Islet precursor cell (in vitro differentiated cells): ENCODE data around the gene SERINC2.
A peak's percentile ranks its signal among the peaks of the same experiment; 100 is the strongest.
"Not testable (repeated sequence)": the region's sequence is repeated elsewhere in the genome, so short reads cannot be mapped to it uniquely, and the experiment has no call there.

Experiments used
- DNase-seq: peaks from one replicate; pipeline ENCODE4 v3.0.0-alpha.2; 2018

Gene SERINC2

DNA sequence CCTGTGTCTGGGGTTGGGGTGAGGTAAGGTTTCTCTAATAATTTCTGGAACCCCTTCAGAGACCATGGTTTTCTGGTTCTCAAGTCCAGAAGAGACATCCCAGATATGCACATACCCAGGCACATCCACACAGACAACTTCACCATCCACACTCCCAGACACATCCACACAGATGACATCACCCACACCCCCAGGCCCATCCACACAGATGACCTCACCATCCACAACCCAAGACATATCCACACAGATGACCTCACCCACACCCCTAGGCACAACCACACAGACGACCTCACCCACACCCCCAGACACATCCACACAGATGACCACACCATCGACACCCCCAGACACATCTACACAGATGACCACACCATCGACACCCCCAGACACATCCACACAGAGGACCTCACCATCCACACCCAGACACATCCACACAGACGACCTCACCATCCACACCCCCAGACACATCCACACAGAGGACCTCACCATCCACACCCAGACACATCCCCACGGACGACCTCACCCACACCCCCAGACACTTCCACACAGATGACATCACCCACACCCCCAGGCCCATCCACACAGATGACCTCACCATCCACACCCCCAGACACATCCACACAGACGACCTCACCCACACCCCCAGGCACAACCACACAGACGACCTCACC, 26.3 kb upstream of the SERINC2 start:
- not testable (repeated sequence) for DNase-seq

DNA sequence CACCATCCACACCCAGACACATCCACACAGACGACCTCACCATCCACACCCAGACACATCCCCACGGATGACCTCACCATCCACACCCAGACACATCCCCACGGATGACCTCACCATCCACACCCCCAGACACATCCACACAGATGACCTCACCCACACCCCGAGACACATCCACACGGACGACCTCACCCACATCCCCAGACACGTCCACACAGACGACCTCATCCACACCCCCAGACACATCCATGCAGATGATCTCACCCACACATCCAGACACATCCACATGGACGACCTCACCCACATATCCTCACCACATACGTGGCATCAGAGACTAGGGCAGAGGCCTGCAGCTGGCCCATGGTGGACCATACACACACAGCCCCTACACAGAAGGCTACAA, 25.4 kb upstream of the SERINC2 start:
- peak; percentile 62 for DNase-seq

DNA sequence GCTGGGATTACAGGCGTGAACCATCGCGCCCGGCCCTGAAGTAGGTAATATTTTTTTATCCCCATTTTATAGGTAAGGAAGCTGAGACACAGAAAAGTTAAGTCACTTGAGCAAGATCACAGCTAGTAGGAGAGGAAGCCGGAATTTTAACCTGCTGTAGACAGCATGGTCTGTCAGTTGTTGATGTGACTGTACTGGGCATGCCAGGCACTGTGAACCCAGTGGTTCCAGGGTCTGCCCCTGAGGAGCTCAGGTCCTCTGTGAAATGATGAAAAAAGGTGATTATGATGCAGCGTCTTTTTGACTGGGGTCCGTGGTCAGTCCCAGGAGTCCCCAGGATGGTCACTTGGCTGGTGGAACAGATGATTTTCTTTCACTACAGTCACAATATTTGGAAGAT, 23.4 kb upstream of the SERINC2 start:
- DNase-seq: no peak

DNA sequence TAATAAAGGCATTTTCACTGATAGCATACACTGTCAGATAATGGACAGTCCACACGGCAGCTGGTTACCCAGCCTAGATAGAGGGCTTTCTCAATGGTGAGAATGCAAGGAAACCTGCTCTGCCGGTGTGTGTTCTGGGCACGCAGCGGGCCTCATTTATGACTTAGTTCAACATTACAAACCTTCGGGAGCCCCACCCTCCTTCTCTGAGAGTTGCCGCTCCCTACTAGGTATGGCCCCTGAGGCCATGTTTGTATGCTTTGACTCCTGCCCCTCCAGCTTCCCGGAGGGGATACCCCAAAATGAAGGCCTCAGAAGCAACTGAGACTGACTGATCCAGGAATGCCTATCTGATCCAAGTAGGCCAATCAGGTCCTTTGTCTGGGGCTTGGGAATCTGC, 22.9 kb upstream of the SERINC2 start:
- DNase-seq: peak; percentile 88

DNA sequence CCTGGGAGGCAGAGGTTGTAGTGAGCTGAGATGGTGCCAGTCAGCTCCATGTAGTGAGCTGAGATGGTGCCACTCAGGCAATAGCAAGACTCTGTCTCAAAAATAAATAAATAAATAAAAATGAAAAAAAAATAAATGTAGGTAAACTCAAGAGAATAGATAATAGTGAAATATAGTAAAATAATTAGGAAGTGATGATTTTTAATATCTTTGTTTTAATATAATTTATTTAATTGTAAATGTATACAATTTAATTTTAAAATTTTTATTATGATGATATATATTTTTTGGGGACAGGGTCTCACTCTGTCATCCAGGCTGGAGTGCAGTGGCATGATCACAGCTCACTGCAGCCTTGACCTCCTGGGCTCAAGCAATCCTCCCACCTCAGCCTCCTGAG, 19.6 kb upstream of the SERINC2 start:
- no peak for DNase-seq

DNA sequence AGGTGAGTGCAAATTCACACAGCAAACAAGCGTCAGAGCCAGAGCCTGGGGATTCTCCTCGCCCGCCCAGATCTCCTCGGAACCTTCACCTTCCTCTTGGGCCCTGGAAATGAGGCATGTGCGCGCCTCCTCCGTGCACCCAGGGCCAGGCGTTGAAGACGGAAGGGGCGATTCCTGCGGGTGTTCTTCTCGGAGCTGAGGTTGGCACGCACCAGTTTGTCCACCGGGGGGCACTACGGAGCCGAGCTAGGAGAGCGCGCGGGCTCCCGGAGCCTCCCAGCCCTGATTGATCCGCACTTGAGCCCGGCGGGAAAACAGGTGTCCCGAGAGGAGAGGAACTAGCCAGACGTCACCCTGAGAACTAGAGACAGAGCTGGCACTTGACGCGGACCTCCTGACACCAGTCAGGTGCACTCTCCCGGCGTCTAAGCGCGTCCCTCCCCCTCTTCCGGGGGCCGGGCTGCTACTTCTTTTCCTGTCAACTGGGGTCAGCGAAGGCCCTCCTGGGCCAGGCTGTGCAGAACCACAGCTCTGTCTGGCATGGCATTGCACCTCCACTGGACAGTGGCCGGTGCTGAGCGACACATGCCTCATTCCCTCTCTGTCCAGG, 18.3 kb upstream of the SERINC2 start:
- peak; percentile 94 for DNase-seq

DNA sequence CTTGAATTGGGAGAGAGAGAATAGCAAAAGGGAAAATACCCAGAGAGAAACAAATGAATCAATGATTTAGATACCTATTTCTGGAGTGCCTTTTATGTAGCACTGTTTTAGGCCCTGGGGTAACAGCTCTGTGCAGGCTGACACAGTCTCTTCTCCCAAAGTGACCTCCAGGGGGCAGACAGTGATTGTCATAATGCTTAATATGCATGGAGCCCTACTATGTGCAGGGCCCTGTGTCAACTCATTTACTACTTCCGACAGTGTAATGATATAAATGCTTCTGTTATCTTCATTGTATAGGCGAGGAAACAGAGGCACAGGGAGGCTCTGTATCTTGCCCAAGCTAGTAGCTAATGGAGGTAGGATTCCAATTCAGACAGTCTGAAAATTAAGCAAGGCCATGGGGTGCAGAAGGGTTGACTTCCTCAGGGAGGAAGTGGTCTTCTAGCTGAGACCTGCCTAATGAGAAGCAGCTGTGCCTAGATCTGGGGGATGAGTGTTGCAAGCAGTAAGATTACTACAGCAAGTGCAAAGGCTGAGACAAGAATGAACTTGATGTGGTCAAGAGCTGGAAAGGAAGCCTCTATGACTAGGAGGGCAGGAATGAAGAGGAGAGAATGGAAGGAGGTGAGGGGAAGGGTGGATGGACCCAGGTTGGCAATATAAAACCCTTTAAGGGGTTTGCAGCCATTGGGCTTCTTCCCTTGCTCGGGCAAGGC, 16.2 kb upstream of the SERINC2 start:
- DNase-seq: no peak

DNA sequence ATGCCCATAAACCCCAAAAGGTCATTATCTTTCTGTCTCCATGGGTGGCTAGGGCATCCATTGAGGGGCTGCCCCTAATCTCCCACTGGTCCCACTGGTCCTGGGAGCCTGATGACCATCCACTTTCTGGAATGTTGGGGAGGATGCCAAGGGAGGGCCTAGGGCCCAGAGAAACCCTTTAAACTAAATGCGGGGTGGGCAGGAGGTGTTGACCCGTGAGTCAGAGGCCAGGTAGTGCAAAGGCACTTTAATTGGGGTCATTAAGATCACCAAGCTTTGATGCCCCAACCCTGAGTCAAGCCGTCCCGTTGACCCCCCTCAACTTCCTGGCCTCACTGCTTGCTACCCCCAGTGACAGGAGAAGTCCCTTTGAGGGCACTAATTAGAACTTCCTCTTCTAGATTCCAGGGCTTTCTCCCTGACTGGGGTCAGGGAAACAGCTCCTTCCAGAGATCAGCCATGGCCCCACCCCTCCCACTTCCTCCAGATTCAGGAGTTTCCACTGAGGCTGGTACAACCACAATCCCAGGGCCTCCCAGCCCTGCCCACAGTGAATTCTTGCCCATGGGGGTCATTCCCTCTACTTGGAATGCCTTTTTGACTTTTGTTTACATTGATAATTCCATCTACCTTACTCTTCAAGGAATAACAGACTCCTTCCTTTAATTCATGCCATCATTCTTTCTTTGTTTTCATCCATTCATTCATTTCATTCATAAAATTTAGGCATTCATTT, 15.5 kb upstream of the SERINC2 start:
- DNase-seq: peak; percentile 76

DNA sequence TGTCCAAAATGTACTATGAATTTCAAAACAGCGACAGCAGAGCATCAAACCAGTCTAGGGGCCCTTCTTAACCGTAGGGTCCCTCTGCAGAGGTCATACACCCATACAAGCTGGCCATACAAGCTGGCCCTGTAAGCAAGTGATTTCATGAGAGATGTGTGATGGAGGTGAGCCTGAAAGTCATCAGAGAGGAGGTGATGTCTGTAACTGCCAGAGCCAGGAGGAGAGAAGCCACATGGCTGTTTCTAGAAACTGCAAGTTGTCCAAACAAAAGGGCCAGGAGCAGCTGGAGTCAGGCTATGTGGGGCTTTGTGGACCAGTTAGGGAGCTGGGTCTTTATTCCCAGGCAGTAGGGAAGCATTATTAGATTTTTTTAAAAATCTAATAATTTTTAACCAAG, 14.8 kb upstream of the SERINC2 start:
- DNase-seq: no peak

DNA sequence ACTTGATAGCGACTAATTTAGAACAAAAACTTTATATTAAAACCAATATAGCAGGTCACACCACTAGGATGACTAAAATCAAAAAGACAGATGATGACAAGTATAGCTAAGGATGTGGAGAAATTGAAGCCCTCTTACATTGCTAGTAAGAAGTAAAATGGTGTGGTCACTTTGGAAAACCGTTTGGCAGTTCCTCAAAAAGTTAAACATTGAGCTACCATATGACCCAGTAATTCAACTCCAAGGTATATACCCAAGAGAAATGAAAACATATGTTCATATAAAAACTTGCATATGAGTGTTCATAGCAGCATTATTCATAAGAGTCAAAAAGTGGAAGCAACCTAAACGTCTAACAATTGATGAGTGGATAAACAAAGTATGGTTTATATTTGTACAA, 13.0 kb upstream of the SERINC2 start:
- DNase-seq: no peak

DNA sequence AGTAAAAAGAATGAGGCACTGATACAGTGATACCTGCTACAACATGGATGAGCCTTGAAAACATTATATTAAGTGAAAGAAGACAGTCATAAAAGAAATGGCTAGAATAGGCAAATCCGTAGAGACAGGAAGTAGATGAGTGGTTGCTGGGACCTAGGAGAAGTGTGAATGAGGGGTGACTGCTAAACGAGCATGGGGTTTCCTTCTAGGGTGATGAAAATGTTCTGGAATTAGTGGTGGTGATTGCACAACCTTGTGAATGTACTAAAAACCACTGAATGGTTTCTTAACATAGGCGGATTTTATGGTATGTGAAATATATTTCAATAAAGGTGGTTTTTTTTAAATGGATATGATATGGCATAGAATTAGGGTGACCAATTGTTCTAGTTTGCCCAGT, 12.6 kb upstream of the SERINC2 start:
- DNase-seq: no peak

DNA sequence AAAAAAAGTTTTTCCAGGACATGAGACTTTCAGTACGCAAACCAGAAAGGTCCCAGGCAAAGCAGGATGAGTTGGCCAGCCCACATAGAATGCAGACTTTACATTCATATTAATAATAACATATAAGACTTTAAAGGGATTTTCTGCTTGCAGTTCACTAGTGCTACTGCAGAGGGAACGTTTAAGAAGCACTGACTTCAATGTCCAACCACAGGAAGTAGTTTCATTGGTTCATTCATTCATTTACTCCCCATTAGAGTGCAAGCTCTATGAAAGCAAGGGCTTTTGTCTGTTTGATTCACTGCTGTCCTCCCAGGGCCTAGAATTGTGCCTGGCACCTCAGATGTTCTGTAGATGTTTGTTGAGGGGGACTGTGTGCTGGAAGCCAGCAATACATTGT, 11.8 kb upstream of the SERINC2 start:
- DNase-seq: no peak

DNA sequence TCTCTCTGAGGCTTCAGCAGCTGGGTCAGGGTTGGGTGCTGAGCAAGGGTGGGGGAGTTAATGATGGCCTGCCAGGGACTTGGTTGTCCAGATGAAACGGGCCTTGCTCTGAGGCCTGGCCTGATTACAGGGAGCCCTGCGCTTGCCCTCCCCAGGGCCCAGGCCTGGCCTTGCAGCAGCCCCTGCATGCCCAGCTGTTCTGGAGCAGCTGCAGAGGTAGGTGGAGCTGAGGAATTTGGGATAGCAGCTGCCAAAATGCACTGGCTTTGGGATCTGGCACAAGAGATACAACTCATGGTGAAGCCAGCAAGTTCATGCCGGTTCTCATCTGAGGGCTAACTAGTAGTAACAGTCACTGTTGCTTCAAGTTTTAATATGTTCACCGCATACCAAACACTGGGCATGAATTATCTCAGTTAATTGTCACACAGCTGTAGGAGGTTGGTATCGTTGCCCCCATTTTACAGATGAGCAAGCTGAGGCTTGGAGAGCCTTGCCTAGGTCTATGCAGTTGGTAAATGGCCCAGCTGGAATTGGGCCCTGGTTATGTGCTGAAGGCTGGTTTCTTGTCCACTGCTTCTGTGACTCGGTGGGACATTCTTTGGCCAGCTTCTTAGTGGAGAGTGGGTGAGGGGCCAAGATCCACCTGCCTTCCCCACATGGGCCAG, 7.3 kb upstream of the SERINC2 start:
- DNase-seq: no peak

DNA sequence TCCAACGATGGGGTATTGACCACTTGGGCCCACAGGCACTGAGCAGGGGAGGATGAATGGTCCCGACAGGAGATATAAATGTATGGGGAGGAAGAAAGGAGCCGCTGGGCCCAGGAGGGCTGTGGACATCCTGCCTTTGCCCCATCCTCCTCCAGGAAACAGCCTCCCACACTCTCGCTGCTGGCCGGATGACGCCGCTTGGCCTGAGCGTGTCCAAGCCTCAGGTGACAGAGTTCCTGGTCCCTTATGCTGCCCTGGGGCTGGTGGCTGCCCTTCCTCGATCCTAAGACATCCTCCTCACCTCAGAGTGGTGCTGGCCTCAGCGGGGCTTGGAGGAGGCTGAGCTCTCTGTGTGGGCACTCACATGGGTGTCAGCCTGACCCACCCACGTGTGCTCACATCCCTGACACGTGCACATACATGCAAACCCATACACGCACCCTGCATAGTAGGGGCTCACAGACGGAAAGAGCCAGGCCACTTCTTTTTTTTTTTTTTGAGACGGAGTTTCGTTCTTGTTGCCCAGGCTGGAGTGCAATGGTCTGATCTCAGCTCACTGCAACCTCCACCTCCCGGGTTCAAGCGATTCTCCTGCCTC, 5.9 kb upstream of the SERINC2 start:
- DNase-seq: no peak

DNA sequence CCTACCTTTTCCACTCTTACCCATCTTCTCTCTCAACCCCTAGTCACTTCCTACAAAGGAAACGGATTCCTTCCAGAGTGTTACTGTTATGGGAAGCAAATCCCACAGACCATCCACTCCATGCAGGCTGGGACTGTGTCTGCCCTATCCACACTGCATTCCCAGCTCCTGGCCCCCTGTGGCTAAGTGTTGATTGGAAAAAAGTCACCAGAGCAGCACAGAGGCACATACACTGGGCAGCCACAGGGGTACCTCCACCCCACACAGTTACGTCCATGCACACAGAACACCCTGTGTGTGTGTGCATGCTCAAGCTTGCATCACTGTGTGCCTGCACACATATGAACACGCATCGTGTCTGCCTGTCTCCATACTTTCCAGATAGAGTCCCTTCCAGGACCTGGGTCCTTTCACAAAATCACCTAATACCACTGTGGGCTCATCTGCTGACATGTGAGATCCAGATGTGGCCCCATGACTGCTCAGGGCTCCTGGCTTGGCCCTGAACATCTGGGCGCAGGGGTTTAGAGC, 4.2 kb upstream of the SERINC2 start:
- DNase-seq: no peak

DNA sequence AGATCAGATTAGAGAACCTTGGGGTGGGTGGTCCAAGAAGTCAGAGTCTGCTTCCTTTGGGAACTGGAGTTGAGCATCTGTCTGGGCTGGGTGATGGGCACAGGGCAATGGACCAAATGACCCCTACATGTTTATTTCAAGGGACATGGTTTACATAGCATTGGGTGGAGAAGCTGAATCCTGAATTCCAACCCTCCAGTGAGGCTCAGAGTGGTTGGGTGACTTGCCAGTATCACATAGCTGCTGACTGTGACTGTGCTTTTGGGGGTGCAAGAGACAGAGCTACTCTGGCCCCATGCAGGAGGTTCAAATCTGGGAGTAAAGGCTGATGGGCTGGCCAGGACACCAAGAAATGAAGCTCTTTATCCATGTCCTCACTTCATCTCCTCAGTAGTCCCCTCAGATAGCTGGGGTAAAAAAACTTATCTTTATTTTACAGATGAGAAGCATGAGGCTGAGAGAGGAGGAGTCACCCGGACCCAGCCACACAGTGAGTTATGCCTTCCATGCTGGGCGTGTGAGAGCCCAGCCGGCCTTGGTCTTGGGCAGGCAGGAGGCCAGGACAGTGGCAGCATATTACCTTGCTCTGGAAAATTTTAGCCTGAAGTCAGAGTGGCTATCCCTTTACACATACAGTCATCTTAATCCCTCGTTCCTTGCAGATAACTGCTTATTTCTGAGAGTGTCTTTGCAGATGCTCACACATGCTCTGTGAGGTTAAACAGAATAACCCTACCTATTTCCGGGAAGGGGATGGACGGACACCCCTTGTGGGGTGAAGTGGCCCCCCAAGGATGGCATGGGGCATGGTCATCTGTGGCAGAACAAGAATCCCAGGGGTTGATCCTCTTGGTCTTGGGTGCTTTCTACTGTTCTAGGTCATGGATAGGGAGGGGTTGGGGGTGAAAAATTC, 2.8 kb upstream of the SERINC2 start:
- DNase-seq: no peak

DNA sequence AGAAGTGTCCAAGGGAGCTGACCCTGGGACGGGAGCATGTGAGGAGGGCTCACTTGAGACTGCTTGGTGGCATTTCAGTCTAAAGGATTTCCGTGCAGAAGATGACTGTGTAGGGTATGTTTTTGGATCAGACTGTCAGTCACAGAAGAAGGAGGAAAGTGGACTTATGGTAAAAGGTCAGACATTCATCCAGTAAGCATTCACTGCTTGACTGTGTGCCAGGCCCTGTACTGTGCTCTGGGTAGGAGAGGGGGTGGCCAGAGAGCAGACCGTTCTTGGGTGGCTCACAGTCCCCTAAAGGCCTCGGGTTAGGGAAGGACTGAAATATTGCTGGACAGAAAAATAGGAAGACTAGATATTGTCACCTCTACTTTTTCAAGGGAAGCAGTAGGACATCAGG, 2.1 kb upstream of the SERINC2 start:
- DNase-seq: no peak

DNA sequence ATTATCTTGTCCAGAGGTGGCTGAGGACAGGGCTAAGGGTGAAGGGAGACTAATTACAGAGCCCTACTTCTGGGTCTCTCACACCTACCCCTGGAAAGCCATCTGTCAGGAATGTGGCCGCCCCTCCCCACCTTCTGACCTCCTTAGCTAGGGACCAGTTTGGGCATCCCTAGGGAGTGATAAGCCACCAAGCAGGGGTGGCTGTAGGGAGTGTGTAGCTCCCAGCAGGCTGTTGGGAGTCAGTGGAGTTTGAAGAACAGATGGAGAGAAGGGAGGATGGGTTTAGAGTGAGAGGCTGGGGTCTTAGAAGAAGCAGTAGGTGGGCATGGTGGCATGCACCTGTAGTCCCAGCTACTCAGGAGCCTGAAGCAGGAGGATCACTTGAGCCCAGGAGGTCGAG, 808 bp upstream of the SERINC2 start:
- no peak for DNase-seq

DNA sequence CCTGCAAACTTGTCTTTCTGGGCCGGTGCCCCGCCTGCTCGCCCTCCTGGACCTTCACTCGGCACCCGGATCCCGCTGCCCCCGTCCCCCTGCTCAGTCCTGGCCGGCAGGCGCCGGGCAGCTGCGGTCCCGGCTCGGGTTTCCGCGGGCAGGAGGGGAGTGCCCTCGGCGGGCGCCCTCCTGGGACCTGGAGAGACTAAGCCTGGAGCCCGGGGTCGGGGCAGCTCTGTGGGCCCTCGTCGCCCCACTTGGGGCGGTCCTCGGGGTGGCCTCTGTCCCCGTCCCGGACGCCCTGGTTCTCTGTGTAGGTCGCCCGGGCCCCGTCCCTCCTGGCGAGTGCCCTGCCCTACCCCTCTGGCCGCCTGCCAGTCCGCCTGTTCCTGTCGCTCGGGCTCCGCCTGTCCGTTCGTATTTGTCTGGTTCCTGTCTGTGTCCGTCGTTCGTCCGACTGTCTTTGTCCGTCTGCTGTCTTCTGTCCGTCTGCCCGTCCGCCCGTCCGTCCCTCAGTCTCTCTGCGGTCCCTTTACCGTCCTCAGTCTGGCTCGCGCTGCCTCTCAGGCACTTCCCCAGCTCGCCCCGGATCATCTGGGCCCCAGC, 490 bp downstream of the SERINC2 start:
- DNase-seq: no peak

DNA sequence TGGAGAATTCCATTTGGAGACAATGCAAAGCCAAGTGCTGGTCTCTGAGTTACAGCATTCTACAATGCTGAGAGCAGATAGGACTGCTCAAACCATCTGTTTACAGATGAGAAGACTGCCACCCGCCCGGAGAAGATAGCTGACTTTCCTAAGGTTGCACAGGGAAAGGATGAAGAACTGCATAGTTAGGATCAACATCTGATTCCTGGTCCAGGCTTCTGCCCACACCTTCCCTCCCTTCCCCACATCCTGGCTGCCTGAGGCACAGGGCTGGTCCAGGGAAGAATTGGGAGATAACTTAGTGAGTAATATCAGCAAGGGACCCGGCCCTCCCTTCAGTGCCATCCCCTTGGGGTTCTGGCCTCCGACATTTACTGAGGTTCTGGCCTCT, 2.0 kb downstream of the SERINC2 start:
- DNase-seq: no peak

DNA sequence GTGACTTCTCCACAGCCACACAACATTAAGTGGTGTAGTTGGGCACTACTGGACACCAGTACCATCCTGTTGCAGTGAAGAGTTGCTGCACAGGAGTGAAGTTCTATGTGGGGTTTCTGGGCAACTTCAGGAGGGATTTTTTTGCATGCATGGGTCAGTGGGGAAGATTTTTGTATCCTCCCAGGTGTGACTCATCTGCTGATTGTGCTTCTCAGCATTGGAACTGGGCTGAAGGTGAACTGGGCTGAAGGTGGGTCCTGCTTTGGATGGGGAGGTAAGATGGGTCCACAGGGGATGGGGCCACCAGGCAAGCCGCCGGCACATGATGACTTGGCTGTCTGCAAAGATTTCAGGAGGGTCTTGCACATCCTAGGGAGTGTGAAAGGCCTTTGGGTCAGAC, 2.6 kb downstream of the SERINC2 start:
- DNase-seq: no peak
